HG03095 (cell line): Measurements from ENCODE around the gene HRH2.
"Not testable (repeated sequence)": the region's sequence is repeated elsewhere in the genome, so short reads cannot be mapped to it uniquely, and the experiment has no call there.

Source experiments
- ATAC-seq: cut with Tn5 transposase; IDR thresholded peaks from one replicate; pipeline ENCODE4 v1.9.1; 2021; ENCODE audit warnings: moderate library complexity; ENCODE audit not compliant: unreplicated experiment

The HRH2 gene, protein sequence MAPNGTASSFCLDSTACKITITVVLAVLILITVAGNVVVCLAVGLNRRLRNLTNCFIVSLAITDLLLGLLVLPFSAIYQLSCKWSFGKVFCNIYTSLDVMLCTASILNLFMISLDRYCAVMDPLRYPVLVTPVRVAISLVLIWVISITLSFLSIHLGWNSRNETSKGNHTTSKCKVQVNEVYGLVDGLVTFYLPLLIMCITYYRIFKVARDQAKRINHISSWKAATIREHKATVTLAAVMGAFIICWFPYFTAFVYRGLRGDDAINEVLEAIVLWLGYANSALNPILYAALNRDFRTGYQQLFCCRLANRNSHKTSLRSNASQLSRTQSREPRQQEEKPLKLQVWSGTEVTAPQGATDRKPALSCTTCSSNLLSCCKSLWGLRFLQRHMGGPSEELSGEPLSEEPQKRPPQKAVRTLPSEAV

DNA sequence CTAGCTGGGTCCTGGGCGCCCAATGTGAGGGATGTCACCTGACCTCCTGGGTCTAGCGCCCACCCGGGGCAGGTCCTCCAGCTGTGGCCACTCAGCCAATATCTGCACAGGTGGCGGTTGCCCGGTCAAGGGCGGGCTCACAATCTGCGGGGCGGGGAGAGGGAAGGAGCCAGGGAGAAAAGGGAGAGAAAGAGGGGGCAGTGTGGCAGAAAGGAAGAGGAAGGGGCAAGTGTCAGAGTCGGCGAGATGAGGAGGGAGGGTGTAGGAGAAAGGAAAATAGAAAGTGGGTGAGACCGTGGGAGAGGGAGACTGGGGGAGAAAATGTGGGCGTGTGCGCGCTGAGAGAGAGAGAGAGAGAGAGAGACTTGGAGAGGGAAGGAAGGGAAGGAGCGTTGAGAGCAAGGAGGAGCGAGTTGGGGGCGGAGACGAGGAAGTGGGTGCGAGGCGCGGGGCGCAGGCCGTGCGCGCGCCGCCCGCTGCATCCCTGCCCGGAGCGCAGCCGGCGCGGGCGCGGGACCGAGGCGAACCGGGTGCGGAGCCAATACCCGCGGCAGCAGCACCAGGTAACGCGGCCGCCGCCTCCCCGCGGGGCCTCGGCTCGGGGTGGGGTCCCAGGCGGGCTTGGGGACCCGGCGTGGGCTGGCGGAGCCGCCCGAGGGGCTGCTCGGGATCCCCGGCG is at the start of gene HRH2:
TSS of gene HRH2 (plus strand) at position 479 of the 679 bp plus-strand sequence. CDS start 25,163 bp downstream, outside the sequence.
- no peak for ATAC-seq

DNA sequence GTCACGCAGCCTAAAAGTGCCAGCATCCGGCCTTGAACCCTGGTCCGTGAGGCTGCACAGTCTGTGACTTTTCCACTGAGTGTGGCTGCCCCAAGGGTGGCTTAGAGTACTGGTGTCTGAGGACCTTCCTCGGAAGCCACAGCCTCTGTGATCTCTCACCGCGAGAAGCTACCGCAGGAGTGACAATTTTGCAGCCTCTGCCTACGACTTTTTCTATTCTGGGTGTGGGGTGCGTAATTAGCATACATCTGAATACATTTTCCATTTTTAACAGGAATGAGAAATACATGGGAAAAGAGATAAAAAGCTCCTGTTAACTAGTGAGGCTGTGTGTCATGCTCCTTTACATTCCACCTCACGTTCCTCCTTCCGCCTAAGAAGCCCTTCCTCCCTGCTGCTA is 48.3 kb upstream of the HRH2 start:
- no peak for ATAC-seq

DNA sequence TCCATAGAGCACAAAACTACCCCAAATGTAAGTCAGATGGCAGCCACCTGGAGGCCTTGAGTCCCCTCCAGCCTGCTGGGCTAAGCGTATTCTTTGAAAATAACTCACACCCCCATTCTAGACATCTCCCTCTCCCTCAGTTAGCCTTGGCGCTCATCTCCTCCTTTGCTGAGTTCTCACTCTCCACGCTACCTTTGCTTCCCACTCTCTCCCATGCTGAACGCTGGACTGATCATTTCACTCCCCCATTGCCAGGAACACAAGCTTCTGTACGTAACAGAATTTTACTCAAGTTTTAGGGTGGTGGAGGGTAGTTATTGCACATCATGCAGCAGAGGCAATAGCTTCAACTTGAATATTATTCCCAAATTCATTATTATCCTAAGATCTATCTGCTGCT is 47.5 kb upstream of the HRH2 start:
- no peak for ATAC-seq

DNA sequence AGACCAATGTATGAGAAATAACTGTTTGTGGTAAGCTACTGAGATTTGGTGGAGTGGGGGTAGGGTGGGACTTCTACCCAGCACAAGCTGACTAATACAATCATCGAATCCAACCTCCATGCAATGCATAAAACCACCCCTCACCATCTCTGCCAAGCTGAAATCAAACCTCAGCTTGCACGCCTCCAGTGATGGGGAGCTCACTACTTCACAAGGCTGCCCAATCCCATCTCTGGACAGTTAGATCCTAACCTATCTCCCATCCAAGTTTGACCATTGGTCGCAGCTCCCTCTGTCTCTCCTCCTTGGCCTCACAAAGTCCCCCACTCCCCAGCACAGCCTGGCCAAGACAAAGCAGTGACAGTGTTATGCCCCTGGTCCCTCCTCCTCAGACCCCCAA is 47.0 kb upstream of the HRH2 start:
- ATAC-seq = no peak

DNA sequence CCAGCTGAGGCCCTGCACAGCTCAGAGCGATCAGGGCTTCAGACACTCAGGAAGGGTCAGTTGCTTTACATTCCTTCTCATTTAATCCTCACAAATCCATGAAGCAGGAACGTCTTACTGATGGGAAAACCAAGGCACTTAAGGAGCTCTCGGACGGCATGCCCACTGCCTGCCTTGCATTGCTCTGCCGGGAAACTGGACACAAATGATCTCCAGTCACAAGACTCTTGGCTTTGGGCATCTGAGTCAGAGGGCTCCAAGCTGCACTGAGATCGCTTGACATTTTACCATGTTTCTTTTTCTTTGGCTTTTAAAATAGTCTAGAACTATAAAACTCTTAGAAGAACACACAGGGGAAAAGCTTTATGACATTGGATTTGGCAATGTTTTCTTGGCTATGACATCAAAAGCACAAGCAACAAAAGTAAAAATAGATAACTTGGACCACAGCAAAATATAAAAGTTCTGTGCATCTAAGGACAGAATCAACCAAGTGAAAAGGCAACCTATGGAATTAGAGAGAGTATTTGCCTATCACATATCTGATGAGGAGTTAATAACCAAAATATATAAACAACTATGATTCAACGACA is 43.6 kb upstream of the HRH2 start:
- ATAC-seq = no peak

DNA sequence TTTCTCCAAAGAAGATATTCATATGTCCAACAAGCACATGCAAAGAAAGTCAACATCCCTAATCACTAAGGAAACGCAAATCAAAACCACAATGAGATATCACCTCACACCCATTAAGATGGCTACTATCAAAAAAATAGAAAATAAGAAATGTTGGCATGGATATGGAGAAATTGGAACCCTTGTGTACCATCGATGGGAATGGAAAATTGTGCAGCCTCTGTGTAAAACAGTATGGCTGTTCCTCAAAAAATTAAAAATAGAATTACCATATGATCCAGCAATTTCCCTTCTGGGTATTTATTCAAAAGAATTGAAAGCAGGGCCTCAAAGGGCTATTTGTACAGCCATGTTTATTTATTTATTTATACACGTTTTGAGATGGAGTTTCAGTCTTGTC is 43.0 kb upstream of the HRH2 start:
- ATAC-seq = no peak

DNA sequence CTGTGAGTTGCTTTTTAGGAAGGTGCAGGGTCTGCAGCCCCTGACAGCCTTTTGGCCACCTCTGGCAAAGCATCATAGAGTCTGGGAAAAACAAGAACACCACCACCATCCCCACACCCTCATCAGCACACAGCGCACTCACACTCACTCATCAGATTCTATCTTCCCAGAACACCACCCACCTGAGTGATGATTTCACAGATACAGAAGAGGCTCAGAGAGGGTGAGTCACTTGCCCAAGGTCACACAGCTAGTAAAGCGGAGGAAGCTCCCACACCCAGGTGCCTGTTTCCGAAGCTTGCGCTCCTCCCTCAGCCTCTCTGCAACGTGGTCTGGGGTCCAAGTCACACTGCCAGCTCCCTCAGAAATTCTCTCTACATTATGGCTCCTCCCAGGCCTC is 41.8 kb upstream of the HRH2 start:
- no peak for ATAC-seq

DNA sequence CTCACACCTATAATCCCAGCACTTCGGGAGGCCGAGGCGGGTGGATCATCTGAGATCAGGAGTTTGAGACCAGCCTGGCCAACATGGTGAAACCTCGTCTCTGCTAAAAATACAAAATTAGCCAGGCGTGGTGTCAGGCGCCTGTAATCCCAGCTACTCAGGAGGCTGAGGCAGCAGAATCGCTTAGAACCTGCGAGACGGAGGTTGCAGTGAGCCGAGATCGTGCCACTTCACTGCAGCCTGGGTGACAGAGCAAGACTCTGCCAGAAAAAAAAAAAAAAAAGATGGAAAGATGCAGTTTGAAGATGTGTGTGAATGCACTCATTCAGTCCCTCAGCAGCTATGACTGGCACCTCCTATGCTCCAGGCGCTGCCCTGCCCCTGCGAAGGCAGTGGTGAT is 41.3 kb upstream of the HRH2 start:
- not testable (repeated sequence) for ATAC-seq

DNA sequence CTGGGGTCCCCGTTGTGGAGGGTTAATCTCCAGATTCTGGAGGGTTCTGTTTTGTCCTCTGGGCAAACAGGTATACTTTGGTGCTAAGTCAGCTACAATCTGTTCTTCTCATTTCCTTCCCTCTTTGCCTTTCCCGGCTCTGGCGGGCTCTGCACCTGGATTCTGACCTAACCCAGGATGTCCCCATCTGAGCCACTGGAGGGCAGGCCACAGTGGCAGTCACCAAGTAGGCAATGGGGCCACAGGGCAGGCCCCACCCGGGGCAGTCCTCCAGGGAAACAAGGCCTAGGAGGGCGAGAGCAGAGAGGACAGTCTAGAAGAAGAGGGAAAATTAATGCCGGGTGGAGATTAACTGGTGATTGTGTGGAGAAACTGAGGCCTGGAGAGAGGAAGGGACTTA is 40.4 kb upstream of the HRH2 start:
- ATAC-seq = no peak

DNA sequence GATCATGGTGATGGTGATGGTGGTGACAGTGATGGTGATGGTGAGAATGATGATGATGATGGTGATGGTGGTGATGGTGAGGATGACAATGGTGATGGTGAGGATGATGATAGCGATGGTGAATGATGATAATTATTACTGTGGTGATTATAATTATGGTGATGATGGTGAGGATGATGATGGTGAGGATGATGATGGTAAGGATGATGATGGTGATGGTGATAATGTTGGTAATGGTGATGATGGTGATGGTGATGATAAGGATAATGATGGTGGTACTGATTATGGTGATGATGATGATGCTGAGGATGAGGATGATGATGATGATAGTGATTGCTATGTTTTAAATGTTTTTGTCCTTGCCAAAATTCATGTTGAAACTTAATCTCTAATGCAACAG is 37.3 kb upstream of the HRH2 start:
- ATAC-seq = no peak

DNA sequence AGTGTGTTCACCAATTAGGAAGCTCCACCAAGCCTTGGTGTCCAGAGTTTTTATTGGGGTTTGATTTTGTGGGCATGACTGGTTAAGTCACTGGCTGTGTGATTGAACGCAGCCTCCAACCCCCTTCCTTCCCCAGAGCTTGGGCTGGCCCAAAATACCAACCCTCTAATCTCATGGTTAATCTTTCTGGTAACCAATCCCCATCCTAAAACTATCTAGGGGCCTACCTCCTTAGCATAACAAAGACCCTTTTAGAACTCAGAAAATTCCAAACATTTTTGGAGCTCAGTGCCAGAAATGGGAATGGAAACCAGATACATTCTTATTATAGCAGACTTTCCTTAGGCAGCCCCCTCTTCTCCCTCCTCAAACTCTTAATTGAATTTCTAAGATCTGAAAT is 35.9 kb upstream of the HRH2 start:
- ATAC-seq = no peak

DNA sequence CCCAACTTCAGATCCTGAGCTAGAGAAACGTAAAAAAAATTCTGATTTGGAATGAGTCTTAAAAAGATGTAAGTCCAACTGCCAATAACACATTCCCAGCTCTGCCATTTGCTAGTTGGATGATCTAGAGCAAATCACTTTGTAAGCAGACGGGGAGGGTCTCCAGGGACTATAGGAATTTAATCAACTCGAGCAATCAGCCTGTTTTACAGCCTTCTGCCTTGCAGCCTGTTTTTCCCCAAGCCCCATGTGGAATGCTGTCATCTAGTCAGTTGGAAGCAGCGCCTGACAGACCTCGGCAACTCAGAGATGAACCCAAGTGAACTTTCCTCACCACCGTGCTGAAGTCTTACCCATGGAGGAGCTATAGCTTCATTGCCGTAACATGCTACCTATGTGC is 34.8 kb upstream of the HRH2 start:
- no peak for ATAC-seq

DNA sequence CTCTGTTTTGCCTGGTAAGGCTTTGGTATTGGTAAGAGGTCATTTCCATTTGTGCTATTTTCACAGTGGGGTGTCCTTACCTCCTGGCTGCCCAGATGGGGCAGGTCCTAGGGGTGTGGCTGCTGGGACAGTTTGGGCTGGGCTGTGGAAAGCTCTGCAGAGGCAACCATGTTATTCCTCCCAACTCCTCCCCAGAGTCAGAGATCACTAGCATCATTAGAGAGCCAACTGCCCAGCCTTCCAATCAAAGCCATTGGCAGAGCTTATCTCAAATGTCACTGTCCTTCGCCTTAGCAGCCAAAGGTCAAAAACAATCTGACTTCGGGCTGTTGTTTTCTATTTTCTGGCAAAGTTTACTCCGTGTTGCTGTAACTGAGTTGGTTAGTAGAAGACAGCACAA is 33.6 kb upstream of the HRH2 start:
- no peak for ATAC-seq

DNA sequence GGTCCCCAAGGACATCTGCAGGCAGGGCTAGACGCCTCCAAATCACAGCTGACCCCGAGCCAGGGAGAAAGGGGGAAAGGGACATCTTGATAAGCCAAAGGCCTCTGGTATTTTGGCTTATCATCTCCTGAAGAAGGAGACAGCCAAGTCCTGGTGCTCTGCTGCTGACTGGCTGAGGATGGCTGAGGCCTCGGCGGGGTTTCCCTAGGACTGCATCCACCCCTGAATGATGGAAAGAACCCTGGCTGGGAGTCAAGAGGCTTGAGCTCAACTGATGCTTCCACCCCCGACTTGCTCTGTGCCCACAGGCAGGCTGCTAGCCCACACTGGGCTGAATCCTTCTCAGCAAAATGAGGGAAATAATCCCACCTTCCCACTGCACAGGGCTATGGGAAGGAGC is 30.9 kb upstream of the HRH2 start:
- ATAC-seq = no peak

DNA sequence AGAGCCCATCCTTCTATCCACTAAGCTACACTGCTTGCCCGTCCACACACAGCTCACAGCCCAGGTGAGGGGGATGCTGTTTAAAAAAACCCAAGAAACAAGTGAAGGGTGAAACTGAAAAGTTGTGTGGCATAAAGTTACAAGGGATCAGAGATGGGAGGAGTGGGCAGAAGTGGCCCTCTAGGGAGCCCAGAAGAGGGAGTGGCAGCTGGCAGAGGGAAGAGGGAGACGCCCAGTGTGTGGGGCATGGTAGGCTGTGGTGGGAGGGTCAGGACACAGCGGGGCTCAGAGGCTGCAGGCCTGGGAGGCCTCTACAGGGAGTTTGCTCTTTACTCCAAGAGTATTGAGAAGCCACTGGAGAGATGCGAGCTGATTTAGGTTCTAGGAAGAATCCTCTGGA is 30.1 kb upstream of the HRH2 start:
- ATAC-seq = no peak

DNA sequence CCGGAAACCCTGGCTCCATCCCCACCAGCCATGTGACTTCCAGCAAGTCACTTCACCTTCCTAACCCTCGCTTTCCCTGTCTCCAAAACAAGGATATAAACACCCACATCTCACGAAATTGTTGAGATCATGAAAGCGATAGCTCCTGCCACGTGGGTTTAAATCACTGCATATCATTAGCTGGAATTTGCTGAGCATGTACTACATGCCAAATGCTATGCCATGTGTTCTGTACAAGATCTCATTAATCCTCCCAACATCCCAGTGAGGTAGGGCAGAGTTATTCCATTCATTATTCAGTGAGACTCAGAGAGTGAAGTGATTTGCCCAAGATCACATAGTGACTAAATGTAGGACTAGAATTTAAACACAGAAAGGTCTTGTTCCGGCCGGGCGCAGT is 29.2 kb upstream of the HRH2 start:
- ATAC-seq = no peak

DNA sequence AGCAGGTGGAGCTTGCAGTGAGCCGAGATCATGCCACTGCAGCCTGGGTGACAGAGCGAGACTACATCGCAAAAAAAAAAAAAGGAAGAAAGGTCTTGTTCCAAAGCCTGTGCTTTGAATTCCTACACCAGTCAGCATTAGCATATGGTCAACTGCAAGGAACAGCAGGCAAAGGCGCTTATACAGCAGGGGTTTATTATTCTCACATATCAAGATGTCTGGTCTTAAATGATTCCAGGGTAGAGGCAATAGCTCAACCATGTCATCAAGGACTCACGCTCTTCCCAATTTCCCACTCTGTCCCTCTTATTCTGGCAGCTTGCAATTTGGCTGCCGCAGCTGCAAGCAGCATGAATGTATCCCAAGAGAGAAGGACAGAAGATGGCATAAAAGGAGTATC is 28.6 kb upstream of the HRH2 start:
- ATAC-seq = no peak

DNA sequence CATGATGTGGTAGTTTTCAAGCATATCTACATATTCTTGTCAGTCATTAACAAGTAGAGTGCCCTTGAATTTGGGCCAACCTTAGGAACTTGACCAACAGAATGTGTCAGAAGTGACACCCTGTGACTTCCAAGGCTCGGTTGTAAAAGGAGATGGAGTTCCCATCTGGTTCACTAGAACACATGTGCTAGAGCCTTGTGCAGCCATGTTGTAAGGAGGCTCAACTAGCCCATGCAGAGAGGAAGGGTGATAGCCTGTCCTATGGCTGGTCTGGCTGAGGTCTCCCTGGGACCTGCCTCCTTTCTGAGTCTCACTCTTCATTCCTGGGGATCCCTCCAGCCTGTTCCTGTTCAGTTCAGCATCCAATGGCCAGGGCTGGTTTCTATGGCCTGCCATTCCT is 28.1 kb upstream of the HRH2 start:
- no peak for ATAC-seq

DNA sequence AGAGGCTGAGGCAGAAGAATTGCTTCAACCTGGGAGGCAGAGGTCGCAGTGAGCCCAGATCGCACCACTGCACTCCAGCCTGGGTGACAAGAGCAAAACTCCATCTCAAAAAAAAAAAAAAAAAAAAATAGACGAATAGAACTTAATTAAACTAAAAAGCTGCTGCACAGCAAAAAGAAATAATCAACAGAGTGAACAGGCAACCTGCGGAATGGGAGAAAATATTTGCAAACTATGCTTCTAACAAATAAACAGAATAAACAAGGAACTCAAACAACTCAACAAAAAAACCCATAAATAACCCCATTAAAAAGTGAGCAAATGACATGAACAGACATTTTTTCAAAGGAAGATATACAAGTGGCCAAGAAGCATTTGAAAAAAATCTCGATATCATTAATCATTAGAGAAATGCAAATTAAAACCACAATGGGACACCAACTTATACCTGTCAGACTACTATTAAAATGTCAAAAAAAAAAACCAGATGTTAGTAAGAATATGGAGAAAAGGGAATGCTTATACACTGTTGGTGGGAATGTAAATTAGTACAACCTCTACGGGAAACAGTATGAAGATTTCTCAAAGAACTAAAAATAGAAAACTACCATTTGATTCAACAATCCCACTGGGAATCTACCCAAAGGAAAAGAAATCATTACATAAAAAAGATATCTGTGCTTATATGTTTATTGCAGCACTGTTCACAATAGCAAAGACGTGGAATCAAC is 21.9 kb upstream of the HRH2 start:
- no peak for ATAC-seq

DNA sequence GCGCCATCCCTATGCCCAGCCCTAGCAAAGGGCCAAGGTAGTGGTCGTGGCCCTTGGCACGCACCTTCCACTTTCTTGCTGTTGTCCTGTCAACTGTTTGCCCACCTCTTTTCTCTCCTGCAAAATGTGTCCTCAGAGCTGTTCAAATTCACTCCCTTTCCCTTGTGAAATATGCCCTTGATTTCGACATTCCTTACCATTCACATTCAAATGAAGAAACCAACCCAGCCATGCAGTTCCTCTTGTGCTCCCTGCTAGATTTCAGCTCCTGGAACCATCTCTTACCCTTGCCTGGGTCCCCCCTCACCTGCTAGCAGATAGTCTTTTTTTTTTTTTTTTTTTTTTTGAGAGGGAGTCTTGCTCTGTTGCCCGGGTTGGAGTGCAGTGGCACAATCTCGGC is 19.6 kb upstream of the HRH2 start:
- no peak for ATAC-seq

DNA sequence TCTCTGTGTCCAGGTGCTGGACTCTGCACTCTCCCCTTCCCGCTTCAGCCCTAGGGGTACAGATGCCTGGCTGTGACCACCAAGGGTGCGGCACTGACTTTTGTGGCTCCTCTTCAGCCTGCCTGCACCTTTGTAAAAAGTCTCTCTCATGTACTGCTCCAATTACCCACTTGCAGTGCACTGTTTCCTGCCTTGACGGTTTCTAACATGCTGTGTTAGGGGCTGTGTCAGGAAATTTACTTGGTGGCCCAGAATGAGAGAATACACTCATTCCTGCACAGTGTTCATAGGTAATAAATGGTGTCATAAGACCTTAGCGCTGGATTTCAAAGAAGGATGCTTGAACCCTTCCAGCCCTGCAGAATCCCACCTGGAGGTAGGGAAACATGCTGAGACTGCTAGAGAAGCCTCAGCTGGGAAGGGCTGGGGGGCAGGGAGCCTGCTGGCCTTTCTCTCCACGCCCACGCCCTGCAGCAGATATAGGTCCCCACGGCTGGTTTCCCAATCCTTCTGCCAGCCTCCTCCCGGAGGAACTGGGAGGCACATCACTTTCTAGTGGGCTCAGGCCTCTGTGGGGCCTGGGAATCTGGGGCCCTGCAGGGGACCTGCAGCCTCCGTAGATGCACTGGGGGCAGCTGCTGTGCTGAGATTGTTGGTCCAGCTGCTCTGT is 17.6 kb upstream of the HRH2 start:
- ATAC-seq = no peak
